IMR-90 (cell line): Measurements from ENCODE around the gene SGCA. TPM values are rescaled to one million over a fixed set of nuclear protein-coding genes. Genes with fewer than 3 reads are reported as not detected.
A peak's percentile ranks its signal among the peaks of the same experiment; 100 is the strongest.

Experiments used
- ATAC-seq: fragments of 200-7000 bp; cut with Tn5 transposase; 2 replicates; pipeline ENCODE4 v1.9.1; 2020; ENCODE audit warnings: low read depth, mild to moderate bottlenecking, moderate library complexity
- Bru-seq: library from RNA; stranded (reverse); fragments of 400-500 nt; gene quantifications from one replicate; lab custom pipeline; 2021; lab: Mats Ljungman, UMichigan
- BruChase-seq, 2 experiments: library from RNA; stranded (reverse); fragments of 400-500 nt; gene quantifications; one replicate each; lab custom pipeline; 2021; lab: Mats Ljungman, UMichigan
- BruUV-seq: library from RNA; stranded (reverse); fragments of 400-500 nt; replicated peaks from 2 replicates; lab custom pipeline; 2021; lab: Mats Ljungman, UMichigan
- CTCF ChIA-PET: fragments of 300-600 bp; formaldehyde crosslinking; extraction: SDS; loops from one replicate; lab custom pipeline; 2021; ENCODE audit warnings: antibody characterized with exemption; lab: Yijun Ruan, JAX
- POLR2A ChIA-PET: fragments of 300-600 bp; sonication (Branson Sonifier 250); formaldehyde crosslinking; loops from one replicate; lab custom pipeline; 2022; ENCODE audit warnings: antibody characterized with exemption; ENCODE audit not compliant: unreplicated experiment; lab: Charles Lee
- DNase-seq: peaks from one replicate; pipeline ENCODE4 v3.0.0; 2013
- H2AFZ ChIP-seq: replicated peaks from 2 replicates; pipeline ENCODE3; 2013; ENCODE audit warnings: low read length, mild to moderate bottlenecking; ENCODE audit not compliant: poor library complexity
- H2AK5ac ChIP-seq: 2 replicates; pipeline ENCODE4 v1.6.1; 2013; ENCODE audit warnings: low read depth, low read length, inconsistent platforms
- H2AK9ac ChIP-seq: replicated peaks from 2 replicates; pipeline ENCODE3; 2013; ENCODE audit warnings: mild to moderate bottlenecking, low read depth, low read length, moderate library complexity; ENCODE audit not compliant: poor library complexity
- H2BK120ac ChIP-seq: 2 replicates; pipeline ENCODE4 v1.6.1; 2013; ENCODE audit warnings: low read depth, low read length, inconsistent platforms
- H2BK15ac ChIP-seq: 3 replicates; pipeline ENCODE4 v1.6.1; 2013; ENCODE audit warnings: low read depth, low read length, inconsistent platforms
- H2BK20ac ChIP-seq: 2 replicates; pipeline ENCODE4 v1.6.1; 2013; ENCODE audit warnings: low read depth, mild to moderate bottlenecking, inconsistent platforms, low read length, moderate library complexity
- H2BK5ac ChIP-seq: 2 replicates; pipeline ENCODE4 v1.6.1; 2013; ENCODE audit warnings: mild to moderate bottlenecking, low read depth, low read length, inconsistent platforms; ENCODE audit not compliant: poor library complexity, severe bottlenecking
- H3K14ac ChIP-seq: replicated peaks from 2 replicates; pipeline ENCODE4 v1.6.1; 2013; ENCODE audit warnings: low read depth, low read length, inconsistent platforms
- H3K18ac ChIP-seq: 2 replicates; pipeline ENCODE4 v1.6.1; 2013; ENCODE audit warnings: low read depth, low read length, control low read depth
- H3K23ac ChIP-seq: 2 replicates; pipeline ENCODE4 v1.6.1; 2013; ENCODE audit warnings: low read depth, low read length, inconsistent platforms
- H3K27ac ChIP-seq: 2 replicates; pipeline ENCODE4 v1.5.1; 2013; ENCODE audit warnings: mild to moderate bottlenecking, control low read depth, low read length; ENCODE audit not compliant: insufficient read depth
- H3K27me3 ChIP-seq: 2 replicates; pipeline ENCODE4 v1.6.1; 2013; ENCODE audit warnings: low read length; ENCODE audit not compliant: control insufficient read depth, insufficient read depth
- H3K36me3 ChIP-seq: 2 replicates; pipeline ENCODE4 v1.6.1; 2013; ENCODE audit warnings: low read length, mixed read lengths; ENCODE audit not compliant: control insufficient read depth, insufficient read depth
- H3K4ac ChIP-seq: 2 replicates; pipeline ENCODE4 v1.6.1; 2013; ENCODE audit warnings: low read depth, low read length, inconsistent platforms
- H3K4me1 ChIP-seq: 2 replicates; pipeline ENCODE4 v1.6.1; 2013; ENCODE audit warnings: low read length, mixed read lengths; ENCODE audit not compliant: control insufficient read depth, insufficient read depth
- H3K4me2 ChIP-seq: 2 replicates; pipeline ENCODE4 v1.6.1; 2013; ENCODE audit warnings: low read depth, mild to moderate bottlenecking, control low read depth, low read length, moderate library complexity
- H3K4me3 ChIP-seq: 2 replicates; pipeline ENCODE4 v1.5.1; 2013; ENCODE audit warnings: low read depth, mild to moderate bottlenecking, control low read depth, low read length, moderate library complexity; ENCODE audit not compliant: insufficient read depth
- H3K56ac ChIP-seq: 2 replicates; pipeline ENCODE4 v1.6.1; 2013; ENCODE audit warnings: low read length, inconsistent platforms; ENCODE audit not compliant: insufficient read depth; ENCODE audit errors: extremely low read depth
- H3K79me1 ChIP-seq, 2 experiments: 2 replicates each; pipeline ENCODE4 v1.6.1; 2013; ENCODE audit warnings: low read length in 2 of 2, inconsistent platforms in 1 of 2, low read depth in 1 of 2
- H3K9ac ChIP-seq: 2 replicates; pipeline ENCODE4 v1.6.1; 2013; ENCODE audit warnings: low read depth, low read length, control low read depth
- H3K9me1 ChIP-seq: 2 replicates; pipeline ENCODE4 v1.6.1; 2013; ENCODE audit warnings: low read length, inconsistent platforms; ENCODE audit not compliant: insufficient read depth
- H3K9me3 ChIP-seq: 2 replicates; pipeline ENCODE4 v1.6.1; 2013; ENCODE audit warnings: low read length; ENCODE audit not compliant: control insufficient read depth, insufficient read depth
- H4K20me1 ChIP-seq: 2 replicates; pipeline ENCODE4 v1.6.1; 2013; ENCODE audit warnings: low read length, inconsistent platforms; ENCODE audit not compliant: insufficient read depth
- H4K5ac ChIP-seq: 2 replicates; pipeline ENCODE4 v1.6.1; 2013; ENCODE audit warnings: mild to moderate bottlenecking, low read depth, low read length, control low read depth
- H4K8ac ChIP-seq, 2 experiments: 2 replicates each; pipeline ENCODE4 v1.6.1; 2013; ENCODE audit warnings: low read depth in 2 of 2, low read length in 2 of 2, control low read depth in 1 of 2, inconsistent platforms in 1 of 2
- H4K91ac ChIP-seq: 2 replicates; pipeline ENCODE4 v1.6.1; 2013; ENCODE audit warnings: low read depth, low read length, inconsistent platforms; ENCODE audit not compliant: insufficient read depth
- BHLHE40 ChIP-seq: fragments of 150-350 bp; IDR thresholded peaks from 2 replicates; pipeline ENCODE4 v1.6.1; 2016; ENCODE audit warnings: mild to moderate bottlenecking, low read depth, low read length
- FOS ChIP-seq: fragments of 150-350 bp; IDR thresholded peaks from 2 replicates; pipeline ENCODE4 v1.6.1; 2016; ENCODE audit warnings: low read depth, low read length
- MAZ ChIP-seq: IDR thresholded peaks from 2 replicates; pipeline ENCODE4 v1.6.1; 2012; ENCODE audit warnings: low read depth, mild to moderate bottlenecking, low read length, improper control_type of control experiment, moderate library complexity, borderline replicate concordance
- RAD21 ChIP-seq: IDR thresholded peaks from 2 replicates; pipeline ENCODE4 v1.6.1; 2012; ENCODE audit warnings: low read length, improper control_type of control experiment
- RFX5 ChIP-seq: IDR thresholded peaks from 2 replicates; pipeline ENCODE4 v1.8.0; 2012; ENCODE audit warnings: low read depth, mild to moderate bottlenecking, low read length, moderate library complexity
- WGBS, 2 experiments: methylation state at CpG; one replicate each; pipeline versions ENCODE4 v1.1.5 to v1.1.7; 2013; ENCODE audit warnings: missing lambda C conversion rate in 2 of 2; ENCODE audit not compliant: insufficient read length in 1 of 2; ENCODE audit errors: extremely low coverage in 2 of 2; 5-methylcytosine and 5-hydroxymethylcytosine counted together
- dilution Hi-C: fragments of 300-500 bp; cut with HindIII; formaldehyde crosslinking; loops from one replicate; pipeline ENCODE4 v1.14.3; 2018; ENCODE audit warnings: low sequenced_read_pairs; ENCODE audit not compliant: unreplicated experiment
- in situ Hi-C: fragments of 300-500 bp; cut with MboI; formaldehyde crosslinking; loops from 3 replicates; pipeline ENCODE4 v1.14.3; 2019; ENCODE audit warnings: low sequenced_read_pairs, inconsistent platforms, mixed read lengths
- intact Hi-C: fragments of 100-400 bp; cut with micrococcal nuclease; formaldehyde crosslinking; loops from 2 replicates; pipeline ENCODE4 v1.10.0; 2022
- long read RNA-seq: library from polyadenylated mRNA; unstranded; transcript quantifications from one replicate; pipeline ENCODE4 v2.0.0, GENCODE V29; 2021; ENCODE audit not compliant: unreplicated experiment
- polyA plus RNA-seq, 3 experiments: library from polyadenylated mRNA; depleted of rRNA; stranded (reverse); fragments of >200 nt; gene quantifications; 2 replicates each; pipeline ENCODE4 v1.2.3, GENCODE V29; 2012; ENCODE audit warnings: low replicate concordance in 1 of 3
- total RNA-seq: library from RNA; depleted of rRNA; stranded (reverse); fragments of >200 nt; gene quantifications from 2 replicates; pipeline ENCODE4 v1.2.3, GENCODE V29; 2012; rRNA removed

SGCA gene
- total RNA-seq (not detected in 2 replicates), polyA plus RNA-seq (2012; rRNA removed) (0.19 and 0.55 TPM in 2 replicates), Bru-seq, nascent RNA (not detected), BruChase-seq, experiment 1, labeled RNA remaining after a 6-hour chase (percentile 13 among the genes with signal in this experiment), BruChase-seq, experiment 2, labeled RNA remaining after a 2-hour chase (percentile 8 among the genes with signal in this experiment)
- polyA plus RNA-seq (2012; cell fraction: cytosol; rRNA removed): 0.36 and 0.43 TPM in 2 replicates
- polyA plus RNA-seq (2012; cell fraction: nucleus; rRNA removed; ENCODE audit: low replicate concordance): 0.34 TPM in 1 of 2 replicates, not detected in the other
- long read RNA-seq: 0 reads

DNA sequence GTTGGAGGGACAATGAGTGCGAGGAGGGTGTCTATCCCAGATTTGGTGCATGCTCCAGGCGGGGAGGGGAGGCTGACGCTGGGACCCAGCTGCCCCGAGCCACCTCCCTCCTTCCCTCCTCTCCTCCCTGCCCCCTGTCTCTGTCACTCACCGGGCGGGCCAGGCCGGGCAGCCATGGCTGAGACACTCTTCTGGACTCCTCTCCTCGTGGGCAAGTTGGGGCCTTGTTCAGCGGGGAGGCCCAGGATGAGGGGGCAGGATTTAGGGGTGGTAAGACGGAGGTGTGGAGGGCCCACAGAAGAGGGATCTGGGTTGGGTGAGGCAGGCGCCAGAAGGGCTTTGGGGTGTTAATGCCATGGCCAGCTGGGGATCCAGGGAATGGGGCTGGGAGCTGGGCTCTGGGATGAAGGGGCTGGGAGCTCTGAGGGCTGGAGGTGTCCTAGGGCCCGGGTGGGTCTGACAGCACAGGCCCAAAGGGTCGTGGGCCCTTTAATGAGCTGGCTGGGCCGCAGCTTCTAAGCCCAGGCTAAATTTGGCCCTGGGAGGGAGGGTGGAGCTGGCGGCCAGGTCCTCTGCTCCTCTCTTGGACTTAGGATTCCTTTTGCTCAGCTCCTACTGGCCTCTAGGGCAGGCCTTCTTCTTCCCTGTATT lies at the start of gene SGCA:
Gene SGCA (plus strand): TSS at position 139 of the 651 bp plus-strand sequence. CDS start 36 bp downstream, at position 175.
- POLR2A ChIA-PET: no interaction called here
- no peaks in the 10 kb centered on the region for H3K9me3 ChIP-seq
- H3K9me1 ChIP-seq: no peaks in the 10 kb centered on the region
- H3K23ac ChIP-seq: peak within 1 kb of the TSS; percentile 55; the same call in 1 of the 2 replicates
- H3K4me1 ChIP-seq: peaks cover 3% of the 10 kb centered on the region; the same call in 1 of the 2 replicates
- H4K20me1 ChIP-seq: no peaks in the 10 kb centered on the region
- H3K4ac ChIP-seq: peak within 1 kb of the TSS; percentile 42
- CTCF ChIA-PET: no interaction called here
- no peak within 1 kb of the TSS for H3K27ac ChIP-seq
- no peak within 1 kb of the TSS; the same call in none of the 2 replicates for H2BK120ac ChIP-seq
- H2BK15ac ChIP-seq: peak within 1 kb of the TSS; percentile 86; the same call in 2 of the 3 replicates
- no peak within 1 kb of the TSS for H3K4me3 ChIP-seq
- DNase-seq (no peak), ATAC-seq (no peak)
- H3K4me2 ChIP-seq: no peak within 1 kb of the TSS
- H4K8ac ChIP-seq: no peak within 1 kb of the TSS
- H2BK5ac ChIP-seq: peak within 1 kb of the TSS; percentile 37
- no peaks in the 10 kb centered on the region for H3K27me3 ChIP-seq
- dilution Hi-C loops: no loop called here
- no peak within 1 kb of the TSS for H3K9ac ChIP-seq
- no peak within 1 kb of the TSS for H3K14ac ChIP-seq
- 47% methylated on average over 3 of the region's 15 CpGs; no CpG with 5 or more reads in 1 of the 2 experiments for WGBS, 2 experiments
- intact Hi-C loops: no loop called here
- no peak within 1 kb of the TSS; the same call in 1 of the 2 replicates for H4K91ac ChIP-seq
- TF ChIP-seq BHLHE40: no peak
- TF ChIP-seq RAD21: no peak
- no peak for TF ChIP-seq RFX5
- no peak for TF ChIP-seq MAZ
- no peak for TF ChIP-seq FOS
- in situ Hi-C loops: no loop called here
- H2AFZ ChIP-seq: peak within 1 kb of the TSS; percentile 61
- peak within 1 kb of the TSS; percentile 63 for H2AK9ac ChIP-seq
- peaks cover 0 to 3% of the 10 kb centered on the region in 2 experiments; a peak in 1 of 4 replicates for H3K79me1 ChIP-seq
- H4K5ac ChIP-seq: no peak within 1 kb of the TSS
- H2BK20ac ChIP-seq: no peak within 1 kb of the TSS
- no peak within 1 kb of the TSS for H3K18ac ChIP-seq
- peak within 1 kb of the TSS; percentile 84 for H2AK5ac ChIP-seq
- BruUV-seq: no TSS peak
- no peak within 1 kb of the TSS for H3K56ac ChIP-seq
- H3K36me3 ChIP-seq: no peaks in the 10 kb centered on the region
